GM18505 (cell line): Measurements from ENCODE around the gene SCAF11.
"Not testable (repeated sequence)": the region's sequence is repeated elsewhere in the genome, so short reads cannot be mapped to it uniquely, and the experiment has no call there.

ENCODE experiments used
- ATAC-seq: cut with Tn5 transposase; IDR thresholded peaks from one replicate; pipeline ENCODE4 v1.9.1; 2021; ENCODE audit not compliant: unreplicated experiment
- POLR2A ChIP-seq: IDR thresholded peaks from 4 replicates; pipeline ENCODE4 v1.6.1; 2011; ENCODE audit warnings: borderline replicate concordance; ENCODE audit not compliant: insufficient read depth, insufficient read length; ENCODE audit errors: extremely low read depth

SCAF11 gene

DNA sequence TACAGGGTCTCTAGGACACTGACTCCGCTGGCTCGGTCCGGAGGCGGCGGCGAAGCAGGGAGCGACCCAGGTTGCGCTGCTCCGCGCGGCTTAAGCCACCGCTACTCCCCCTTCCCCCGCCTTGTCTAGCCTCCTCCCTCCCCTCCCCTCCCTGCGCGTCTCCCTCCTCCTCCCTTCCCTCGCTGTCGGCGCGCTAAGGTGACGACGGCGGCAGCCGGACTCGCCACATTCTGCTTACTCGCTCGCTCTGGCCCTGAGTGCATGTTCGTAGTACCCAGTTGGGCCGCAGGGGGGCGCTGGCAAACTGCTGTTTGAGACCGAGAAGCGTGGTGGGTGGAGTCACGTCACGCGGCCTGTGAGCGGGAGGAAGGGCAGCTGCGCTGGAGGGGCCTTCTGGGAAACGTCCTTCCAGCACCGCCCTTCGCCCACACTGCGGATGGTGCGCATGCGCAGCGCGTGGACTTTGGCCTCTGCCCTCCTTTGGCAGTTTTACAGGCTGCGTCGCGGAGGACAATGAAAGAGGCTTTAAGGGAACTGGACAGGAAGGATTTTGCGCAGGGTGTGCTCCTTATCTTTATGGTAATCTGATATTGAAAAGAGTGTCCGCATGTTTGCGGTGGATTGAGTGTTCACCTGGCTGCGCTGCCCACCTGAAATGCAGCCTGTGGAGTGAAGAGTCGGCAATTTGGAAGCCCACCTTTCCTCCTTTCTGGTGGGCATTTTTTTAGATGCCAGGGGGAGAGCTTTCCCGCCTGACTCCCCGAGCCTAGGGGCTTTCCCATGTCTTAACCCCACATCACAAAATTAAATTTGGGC lies at the start of gene SCAF11:
TSS of gene SCAF11 (minus strand) at position 107 of the 816 bp plus-strand sequence. CDS start 26,407 bp downstream, outside the sequence.
- TF ChIP-seq POLR2A = peak; percentile 78
- ATAC-seq = peak; percentile 63

GRCh38 chr12:46037066-46037465 lies 46.7 kb upstream of the SCAF11 start:
- ATAC-seq = not testable (repeated sequence)

DNA sequence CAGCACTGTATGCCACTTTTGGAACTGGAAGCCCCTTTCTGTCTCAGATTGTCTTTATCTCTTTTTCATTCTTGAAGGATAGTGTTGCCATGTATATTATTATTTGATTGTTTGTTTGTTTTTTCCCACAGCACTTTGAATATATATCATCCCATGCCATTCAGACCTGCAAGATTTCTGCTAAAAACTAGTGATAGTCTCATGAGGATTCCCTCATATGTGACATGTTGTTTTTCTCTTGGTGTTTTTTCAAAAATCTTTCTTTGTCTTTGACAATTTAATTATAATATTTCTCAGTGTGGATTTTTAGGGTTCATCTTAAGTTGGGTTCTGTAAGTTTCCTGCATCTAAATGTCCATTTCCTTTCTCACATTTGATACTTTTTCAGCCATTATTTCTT lies 36.8 kb upstream of the SCAF11 start:
- ATAC-seq = no peak
- TF ChIP-seq POLR2A = no peak

GRCh38 chr12:46024099-46024498 lies 33.7 kb upstream of the SCAF11 start:
- ATAC-seq = no peak
- no peak for TF ChIP-seq POLR2A

- no peak for ATAC-seq
- no peak for TF ChIP-seq POLR2A
Observed at GRCh38 chr12:46020768-46021167, 30.4 kb upstream of the SCAF11 start.

DNA sequence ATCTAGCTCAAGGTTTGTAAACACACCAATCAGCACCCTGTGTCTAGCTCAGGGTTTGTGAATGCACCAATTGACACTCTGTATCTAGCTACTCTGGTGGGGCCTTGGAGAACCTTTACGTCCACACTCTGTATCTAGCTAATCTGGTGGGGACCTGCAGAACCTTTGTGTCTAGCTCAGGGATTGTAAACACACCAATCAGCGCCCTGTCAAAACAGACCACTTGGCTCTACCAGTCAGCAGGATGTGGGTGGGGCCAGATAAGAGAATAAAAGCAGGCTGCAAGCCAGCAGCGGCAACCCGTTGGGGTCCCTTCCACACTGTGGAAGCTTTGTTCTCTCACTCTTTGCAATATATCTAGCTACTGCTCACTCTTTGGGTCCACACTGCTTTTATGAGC lies 28.3 kb upstream of the SCAF11 start:
- not testable (repeated sequence) for ATAC-seq

GRCh38 chr12:46017866-46018375 lies 27.5 kb upstream of the SCAF11 start:
- ATAC-seq = not testable (repeated sequence)

- ATAC-seq = no peak
- no peak for TF ChIP-seq POLR2A
Observed at GRCh38 chr12:46005823-46006222, 15.4 kb upstream of the SCAF11 start.

DNA sequence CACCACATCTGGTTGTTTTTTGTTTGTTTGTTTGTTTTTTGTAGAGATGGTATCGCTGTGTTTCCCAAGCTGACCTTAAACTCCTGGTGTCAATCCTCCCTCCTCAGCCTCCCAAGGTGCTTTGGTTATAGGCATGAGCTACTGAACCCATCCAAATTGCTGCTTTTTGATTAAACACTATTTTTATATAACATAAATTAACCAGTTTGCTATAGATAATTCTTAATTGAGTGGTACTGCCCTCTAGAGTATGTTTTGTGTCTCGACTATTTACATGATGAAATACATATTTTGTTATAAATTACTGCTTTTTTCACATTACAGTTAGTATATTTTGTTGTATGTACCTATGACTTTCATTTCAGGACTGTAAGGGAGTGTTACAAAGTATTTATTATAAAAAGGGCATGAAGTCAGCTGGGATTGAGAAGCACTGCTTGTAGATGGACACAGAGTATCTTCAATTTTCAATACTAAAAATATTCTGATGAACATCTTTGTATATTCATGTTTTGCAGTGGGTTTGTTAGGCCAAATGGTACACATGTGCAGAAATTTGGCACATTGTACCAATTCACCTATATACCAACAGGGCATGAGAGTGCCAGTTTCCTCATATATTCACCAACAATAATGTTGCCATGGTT lies 14.9 kb upstream of the SCAF11 start:
- TF ChIP-seq POLR2A = no peak

GRCh38 chr12:46004715-46005114 lies 14.3 kb upstream of the SCAF11 start:
- no peak for ATAC-seq
- no peak for TF ChIP-seq POLR2A

More for the DNA sequence above, 14.9 kb upstream of the SCAF11 start:
- no peak for ATAC-seq

DNA sequence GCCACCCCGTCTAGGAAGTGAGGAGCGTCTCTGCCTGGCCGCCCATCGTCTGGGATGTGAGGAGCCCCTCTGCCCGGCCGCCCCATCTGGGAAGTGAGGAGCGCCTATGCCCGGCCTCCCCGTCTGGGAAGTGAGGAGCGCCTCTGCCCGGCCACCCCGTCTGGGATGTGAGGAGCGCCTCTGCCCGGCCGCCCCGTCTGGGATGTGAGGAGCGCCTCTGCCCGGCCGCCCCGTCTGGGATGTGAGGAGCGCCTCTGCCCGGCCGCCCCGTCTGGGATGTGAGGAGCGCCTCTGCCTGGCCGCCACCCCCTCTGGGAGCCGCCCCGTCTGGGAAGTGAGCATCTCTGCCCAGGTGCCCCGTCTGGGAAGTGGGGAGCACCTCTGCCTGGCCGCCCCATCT lies 9.7 kb upstream of the SCAF11 start:
- not testable (repeated sequence) for ATAC-seq

DNA sequence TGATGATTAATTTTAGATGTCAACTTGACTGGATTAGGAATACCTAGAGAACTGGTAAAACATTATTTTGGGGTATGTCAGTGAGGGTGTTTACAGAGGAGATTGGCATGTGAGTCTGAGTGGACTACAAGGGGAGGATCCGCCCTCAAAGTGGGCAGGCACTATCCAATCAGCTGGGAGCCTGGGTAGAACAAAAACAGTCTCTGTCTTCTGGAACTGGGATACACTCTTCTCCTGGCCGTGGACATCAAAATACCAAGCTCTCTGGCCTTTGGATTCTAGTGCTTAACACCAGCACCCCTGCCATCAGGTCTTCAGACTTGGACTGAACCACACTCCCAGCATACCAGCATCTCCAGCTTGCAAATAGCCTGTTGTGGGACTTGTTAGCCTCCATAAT lies 4.4 kb upstream of the SCAF11 start:
- no peak for ATAC-seq
- no peak for TF ChIP-seq POLR2A

- peak; percentile 25 for ATAC-seq
- TF ChIP-seq POLR2A = peak; percentile 71
Observed at GRCh38 chr12:45991284-45992249, 1.2 kb upstream of the SCAF11 start.
